GM12878 (cell line): ENCODE results near the gene UVRAG. TPM values are rescaled to one million over a fixed set of nuclear protein-coding genes. Genes with fewer than 3 reads are reported as not detected.

Experiments used
- ATAC-seq: fragments of 200-7000 bp; cut with Tn5 transposase; 3 replicates; pipeline ENCODE4 v1.9.1; 2020; ENCODE audit warnings: mild to moderate bottlenecking, moderate library complexity
- BruUV-seq: library from RNA; stranded (reverse); fragments of 400-500 nt; replicated peaks from 2 replicates; lab custom pipeline; 2021; lab: Mats Ljungman, UMichigan
- CTCF ChIA-PET: fragments of 300-600 bp; sonication (Branson Sonifier 250); formaldehyde crosslinking; extraction: SDS; loops from one replicate; lab custom pipeline; 2021; ENCODE audit warnings: inconsistent platforms; lab: Yijun Ruan, JAX
- POLR2A ChIA-PET: fragments of 350-600 bp; formaldehyde crosslinking; extraction: SDS; loops from one replicate; lab custom pipeline; 2021; ENCODE audit warnings: inconsistent platforms; lab: Charles Lee
- RAD21 ChIA-PET: fragments of 300-600 bp; sonication (Branson Sonifier 250); formaldehyde crosslinking; loops from one replicate; lab custom pipeline; 2023; ENCODE audit warnings: antibody characterized with exemption; ENCODE audit not compliant: unreplicated experiment; lab: Charles Lee
- SMC1A ChIA-PET: fragments of 300-600 bp; sonication (Branson Sonifier 250); formaldehyde crosslinking; loops from one replicate; lab custom pipeline; 2023; ENCODE audit not compliant: unreplicated experiment, uncharacterized antibody; lab: Charles Lee
- DNase-seq: peaks from one replicate; pipeline ENCODE4 v3.0.0-alpha.2; 2011; ENCODE audit warnings: low read depth, low spot score
- FAIRE-seq: peaks from 3 replicates; lab custom pipeline; 2011; peaks lifted over from hg19 to GRCh38; lab: Jason Lieb, UNC
- H2AFZ ChIP-seq: 2 replicates; pipeline ENCODE4 v1.6.0; 2011; ENCODE audit warnings: low read depth, low read length, control low read depth; ENCODE audit not compliant: control insufficient read depth
- H3K27ac ChIP-seq: 2 replicates; pipeline ENCODE4 v1.5.1; 2011; ENCODE audit warnings: control low read depth; ENCODE audit not compliant: control insufficient read depth, insufficient read depth
- H3K27me3 ChIP-seq, 2 experiments: replicated peaks in 1 of 2; 2 replicates each; pipeline versions ENCODE4 v1.6.0 to v1.6.1; 2011; ENCODE audit warnings: low read length in 1 of 2; ENCODE audit not compliant: control insufficient read depth in 2 of 2, insufficient read depth in 2 of 2
- H3K36me3 ChIP-seq, 2 experiments: 2 replicates each; pipeline ENCODE4 v1.5.1; 2011; ENCODE audit warnings: low read length in 1 of 2; ENCODE audit not compliant: control insufficient read depth in 2 of 2, insufficient read depth in 2 of 2
- H3K4me1 ChIP-seq: 2 replicates; pipeline ENCODE4 v1.6.1; 2011; ENCODE audit warnings: mild to moderate bottlenecking, low read length, moderate library complexity, mixed read lengths; ENCODE audit not compliant: control insufficient read depth, insufficient read depth
- H3K4me2 ChIP-seq: 2 replicates; pipeline ENCODE4 v1.6.0; 2011; ENCODE audit warnings: control low read depth; ENCODE audit not compliant: control insufficient read depth, insufficient read depth
- H3K4me3 ChIP-seq: fragments of 200-600 bp; sonication (generic); 2 replicates; pipeline ENCODE4 v1.5.1; 2016
- H3K79me2 ChIP-seq: 2 replicates; pipeline ENCODE4 v1.6.0; 2011; ENCODE audit warnings: low read length; ENCODE audit not compliant: control insufficient read depth, insufficient read depth
- H3K9ac ChIP-seq: 2 replicates; pipeline ENCODE4 v1.8.0; 2011; ENCODE audit warnings: low read length, control low read depth, mixed read lengths; ENCODE audit not compliant: control insufficient read depth, insufficient read depth
- H3K9me3 ChIP-seq: replicated peaks from 3 replicates; pipeline ENCODE4 v1.5.1; 2011; ENCODE audit warnings: mild to moderate bottlenecking, low read length; ENCODE audit not compliant: control insufficient read depth, insufficient read depth
- H4K20me1 ChIP-seq: 2 replicates; pipeline ENCODE4 v1.6.0; 2011; ENCODE audit not compliant: control insufficient read depth, insufficient read depth
- CHD4 ChIP-seq: fragments of 200-600 bp; sonication (generic); IDR thresholded peaks from 2 replicates; pipeline ENCODE4 v1.6.1; 2016; ENCODE audit warnings: mild to moderate bottlenecking
- ETV6 ChIP-seq, 2 experiments: fragments of 450-650 bp in 1 of 2; IDR thresholded peaks in 1 of 2; conservative IDR thresholded peaks in 1 of 2; 2 replicates each; pipeline ENCODE4 v1.6.1; 2014; ENCODE audit warnings: antibody characterized with exemption in 1 of 2, borderline replicate concordance in 1 of 2, low read depth in 1 of 2, mild to moderate bottlenecking in 1 of 2, moderate library complexity in 1 of 2
- IKZF1 ChIP-seq: fragments of 450-650 bp; conservative IDR thresholded peaks from 2 replicates; pipeline ENCODE4 v1.6.1; 2017; ENCODE audit warnings: antibody characterized with exemption, mild to moderate bottlenecking
- PML ChIP-seq: IDR thresholded peaks from 2 replicates; pipeline ENCODE4 v1.6.1; 2012; ENCODE audit warnings: low read length, inconsistent platforms
- POLR2A ChIP-seq: IDR thresholded peaks from 2 replicates; pipeline ENCODE4 v1.6.1; 2011; ENCODE audit warnings: low read depth, mild to moderate bottlenecking, low read length
- RCOR1 ChIP-seq: conservative IDR thresholded peaks from 2 replicates; pipeline ENCODE4 v1.6.1; 2012; ENCODE audit warnings: low read depth, low read length, improper control_type of control experiment
- SIX5 ChIP-seq: IDR thresholded peaks from 2 replicates; pipeline ENCODE4 v1.6.1; 2011; ENCODE audit warnings: mild to moderate bottlenecking, low read depth, low read length, moderate library complexity; ENCODE audit not compliant: severe bottlenecking
- SMARCA5 ChIP-seq: fragments of 450-650 bp; IDR thresholded peaks from 2 replicates; pipeline ENCODE4 v1.6.1; 2017; ENCODE audit warnings: mild to moderate bottlenecking
- SMC3 ChIP-seq: IDR thresholded peaks from 2 replicates; pipeline ENCODE4 v1.6.1; 2011; ENCODE audit warnings: low read length, improper control_type of control experiment, borderline replicate concordance
- ZNF274 ChIP-seq: IDR thresholded peaks from one replicate; pipeline ENCODE4 v1.8.0; 2011; ENCODE audit not compliant: insufficient read length, insufficient read depth
- WGBS: methylation state at CpG from one replicate; pipeline ENCODE4 v1.1.6; 2016; ENCODE audit warnings: low lambda C conversion rate; ENCODE audit not compliant: insufficient replicate concordance, insufficient coverage; ENCODE audit errors: missing lambda C conversion rate; 5-methylcytosine and 5-hydroxymethylcytosine counted together
- in situ Hi-C: fragments of 300-500 bp; cut with MboI; formaldehyde crosslinking; loops from 9 replicates; pipeline ENCODE4 v1.14.3; 2018; ENCODE audit warnings: mixed read lengths
- intact Hi-C: fragments of 100-400 bp; cut with micrococcal nuclease; formaldehyde crosslinking; loops from one replicate; pipeline ENCODE4 v1.14.2; 2022; ENCODE audit not compliant: unreplicated experiment
- polyA plus RNA-seq, 11 experiments: library from polyadenylated mRNA; depleted of rRNA in 4 of 11; unstranded in 6 of 11; stranded (reverse) in 5 of 11; fragments of >200 nt; fragmentation: Nextera tagmentation in 4 of 11; fragmentation: Illumina TruSeq in 1 of 11; extraction: Ambion mirVana in 4 of 11; extraction: Trizol in 1 of 11; gene quantifications; 1 replicate in 1 of 11; 2 replicates in 10 of 11; pipeline versions ENCODE4 v1.2.1 to v1.2.3, GENCODE V29; 2011 to 2016; ENCODE audit warnings: inconsistent platforms in 2 of 11, missing spikeins in 2 of 11, low read depth in 1 of 11
- total RNA-seq, 4 experiments: library from RNA; depleted of rRNA in 3 of 4; stranded (reverse); fragments of >200 nt in 3 of 4; fragmentation: Illumina TruSeq in 1 of 4; extraction: Trizol in 1 of 4; gene quantifications; 2 replicates each; pipeline versions ENCODE4 v1.2.1 to v1.2.3, GENCODE V29; 2013 to 2021
- TF ChIP-seq, protein P1 (sequence below): fragments of 450-650 bp; IDR thresholded peaks from 2 replicates; pipeline ENCODE4 v1.6.1; 2018; ENCODE audit warnings: mild to moderate bottlenecking, low read depth, moderate library complexity; ENCODE audit not compliant: partially characterized antibody
- TF ChIP-seq, protein P2 (sequence below): IDR thresholded peaks from 2 replicates; pipeline ENCODE4 v1.6.1; 2011; ENCODE audit warnings: borderline replicate concordance, low read depth, mild to moderate bottlenecking, moderate library complexity, mixed read lengths, low read length; ENCODE audit not compliant: insufficient read depth; ENCODE audit errors: extremely low read length

Gene UVRAG
- total and polyA plus RNA-seq, 10 of the 15 experiments (the other 5 are each of a cell fraction or from before 2014, with no cell fraction given) = 7.0 to 43.4 (median 37.0) TPM

DNA sequence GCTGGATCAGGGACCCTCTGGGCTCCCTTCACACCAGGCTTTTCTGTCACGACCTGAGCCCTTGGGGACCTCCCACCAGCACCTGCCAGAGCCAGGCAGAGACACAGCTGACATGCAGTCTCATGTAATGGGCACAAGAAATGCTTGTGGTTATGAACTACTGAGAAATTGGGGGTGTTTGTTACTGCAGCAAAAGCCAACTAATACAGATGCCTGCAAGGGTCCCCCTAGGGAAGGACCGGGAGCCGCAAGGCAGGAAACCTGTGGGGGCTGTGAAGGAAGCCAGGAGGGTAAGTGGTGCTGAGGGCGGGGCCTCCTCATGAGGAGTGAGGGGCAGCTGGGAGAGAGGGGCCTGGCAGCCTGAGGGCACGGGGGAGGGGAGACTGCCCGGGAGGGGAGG lies 374.7 kb downstream of the UVRAG start:
- 21% methylated on average over 3 of the region's 6 CpGs for WGBS
- ChIA-PET POLR2A (no interaction called here), SMC1A (no interaction called here), CTCF (no interaction called here), RAD21 (no interaction called here)
- H3K9ac ChIP-seq = no peak overlapping the region
- H3K27me3 ChIP-seq = no peaks in the 10 kb centered on the region; a peak in 1 of 4 replicates
- no peak overlapping the region for H3K27ac ChIP-seq
- H3K4me1 ChIP-seq = no peaks in the 10 kb centered on the region
- FAIRE-seq = no peak
- no peak for ATAC-seq
- in situ Hi-C loops (no loop called here), intact Hi-C loops (no loop called here)
- no peak overlapping the region for H3K4me2 ChIP-seq
- no TSS peak for BruUV-seq
- no peak for DNase-seq
- H3K79me2 ChIP-seq = no peaks in the 10 kb centered on the region
- no peaks in the 10 kb centered on the region for H3K36me3 ChIP-seq
- no peak overlapping the region for H3K4me3 ChIP-seq
- H3K9me3 ChIP-seq = no peaks in the 10 kb centered on the region
- TF ChIP-seq, protein P1, sequence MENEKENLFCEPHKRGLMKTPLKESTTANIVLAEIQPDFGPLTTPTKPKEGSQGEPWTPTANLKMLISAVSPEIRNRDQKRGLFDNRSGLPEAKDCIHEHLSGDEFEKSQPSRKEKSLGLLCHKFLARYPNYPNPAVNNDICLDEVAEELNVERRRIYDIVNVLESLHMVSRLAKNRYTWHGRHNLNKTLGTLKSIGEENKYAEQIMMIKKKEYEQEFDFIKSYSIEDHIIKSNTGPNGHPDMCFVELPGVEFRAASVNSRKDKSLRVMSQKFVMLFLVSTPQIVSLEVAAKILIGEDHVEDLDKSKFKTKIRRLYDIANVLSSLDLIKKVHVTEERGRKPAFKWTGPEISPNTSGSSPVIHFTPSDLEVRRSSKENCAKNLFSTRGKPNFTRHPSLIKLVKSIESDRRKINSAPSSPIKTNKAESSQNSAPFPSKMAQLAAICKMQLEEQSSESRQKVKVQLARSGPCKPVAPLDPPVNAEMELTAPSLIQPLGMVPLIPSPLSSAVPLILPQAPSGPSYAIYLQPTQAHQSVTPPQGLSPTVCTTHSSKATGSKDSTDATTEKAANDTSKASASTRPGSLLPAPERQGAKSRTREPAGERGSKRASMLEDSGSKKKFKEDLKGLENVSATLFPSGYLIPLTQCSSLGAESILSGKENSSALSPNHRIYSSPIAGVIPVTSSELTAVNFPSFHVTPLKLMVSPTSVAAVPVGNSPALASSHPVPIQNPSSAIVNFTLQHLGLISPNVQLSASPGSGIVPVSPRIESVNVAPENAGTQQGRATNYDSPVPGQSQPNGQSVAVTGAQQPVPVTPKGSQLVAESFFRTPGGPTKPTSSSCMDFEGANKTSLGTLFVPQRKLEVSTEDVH = no peak
- no peak for TF ChIP-seq RCOR1
- TF ChIP-seq ZNF274 = no peak
- TF ChIP-seq PML = no peak
- no peak for TF ChIP-seq SMC3
- TF ChIP-seq SMARCA5 = no peak
- TF ChIP-seq IKZF1 = no peak
- TF ChIP-seq, protein P2, sequence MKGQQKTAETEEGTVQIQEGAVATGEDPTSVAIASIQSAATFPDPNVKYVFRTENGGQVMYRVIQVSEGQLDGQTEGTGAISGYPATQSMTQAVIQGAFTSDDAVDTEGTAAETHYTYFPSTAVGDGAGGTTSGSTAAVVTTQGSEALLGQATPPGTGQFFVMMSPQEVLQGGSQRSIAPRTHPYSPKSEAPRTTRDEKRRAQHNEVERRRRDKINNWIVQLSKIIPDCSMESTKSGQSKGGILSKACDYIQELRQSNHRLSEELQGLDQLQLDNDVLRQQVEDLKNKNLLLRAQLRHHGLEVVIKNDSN = no peak
- no peak for TF ChIP-seq SIX5
- no peak for TF ChIP-seq CHD4
- no peak for TF ChIP-seq POLR2A
- TF ChIP-seq ETV6 (conservative IDR thresholded peaks at IDR 0.05 in 1 of 2, IDR thresholded peaks at IDR 0.05 in 1 of 2; ENCODE audit: borderline replicate concordance in 1 of 2, low read depth in 1 of 2) = no peak
- H4K20me1 ChIP-seq = no peaks in the 10 kb centered on the region
- H2AFZ ChIP-seq = no peak overlapping the region
